CD4-positive, alpha-beta T cell treated with Interleukin-10 for 1 hour (primary cell): ENCODE results near the gene SLC12A9.
"Not testable (repeated sequence)": the region's sequence is repeated elsewhere in the genome, so short reads cannot be mapped to it uniquely, and the experiment has no call there.

Experiments used
- DNase-seq: peaks from one replicate; pipeline ENCODE4 v3.0.0-alpha.2; 2020

Gene SLC12A9

GRCh38 chr7:100825751-100826513, 26.6 kb upstream of the SLC12A9 start:
- DNase-seq = no peak

GRCh38 chr7:100826514-100827329, 25.8 kb upstream of the SLC12A9 start:
- no peak for DNase-seq

GRCh38 chr7:100827330-100828226, 24.9 kb upstream of the SLC12A9 start, which contains the start of gene EPHB4:
Gene EPHB4 (minus strand): TSS chr7:100827523. CDS start chr7:100827030, 493 bp downstream.
- DNase-seq = no peak

GRCh38 chr7:100829150-100829716, 23.3 kb upstream of the SLC12A9 start:
- no peak for DNase-seq

DNA sequence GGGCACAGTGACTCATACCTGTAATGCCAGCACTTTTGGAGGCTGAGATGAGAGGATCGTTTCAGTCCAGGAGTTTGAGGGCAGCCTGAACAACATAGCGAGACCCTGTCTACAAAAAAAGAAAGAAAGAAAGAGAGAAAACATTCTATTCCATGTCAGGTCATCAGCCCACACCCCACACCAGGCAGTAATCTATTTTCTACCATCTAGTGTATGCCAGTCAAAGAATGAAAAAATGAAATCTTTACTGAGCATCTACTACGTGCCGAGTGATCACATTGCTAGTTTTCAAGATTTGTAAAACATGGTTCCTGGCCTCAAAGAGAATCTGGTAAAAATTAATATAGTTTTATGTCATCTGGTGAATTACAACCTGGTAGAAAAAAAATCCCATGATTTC, 22.1 kb upstream of the SLC12A9 start:
- DNase-seq = no peak

GRCh38 chr7:100832281-100832633, 20.3 kb upstream of the SLC12A9 start:
- no peak for DNase-seq

- no peak for DNase-seq
Measured at GRCh38 chr7:100835903-100836811, 16.4 kb upstream of the SLC12A9 start.

GRCh38 chr7:100836812-100837098, 15.8 kb upstream of the SLC12A9 start:
- DNase-seq = no peak

DNA sequence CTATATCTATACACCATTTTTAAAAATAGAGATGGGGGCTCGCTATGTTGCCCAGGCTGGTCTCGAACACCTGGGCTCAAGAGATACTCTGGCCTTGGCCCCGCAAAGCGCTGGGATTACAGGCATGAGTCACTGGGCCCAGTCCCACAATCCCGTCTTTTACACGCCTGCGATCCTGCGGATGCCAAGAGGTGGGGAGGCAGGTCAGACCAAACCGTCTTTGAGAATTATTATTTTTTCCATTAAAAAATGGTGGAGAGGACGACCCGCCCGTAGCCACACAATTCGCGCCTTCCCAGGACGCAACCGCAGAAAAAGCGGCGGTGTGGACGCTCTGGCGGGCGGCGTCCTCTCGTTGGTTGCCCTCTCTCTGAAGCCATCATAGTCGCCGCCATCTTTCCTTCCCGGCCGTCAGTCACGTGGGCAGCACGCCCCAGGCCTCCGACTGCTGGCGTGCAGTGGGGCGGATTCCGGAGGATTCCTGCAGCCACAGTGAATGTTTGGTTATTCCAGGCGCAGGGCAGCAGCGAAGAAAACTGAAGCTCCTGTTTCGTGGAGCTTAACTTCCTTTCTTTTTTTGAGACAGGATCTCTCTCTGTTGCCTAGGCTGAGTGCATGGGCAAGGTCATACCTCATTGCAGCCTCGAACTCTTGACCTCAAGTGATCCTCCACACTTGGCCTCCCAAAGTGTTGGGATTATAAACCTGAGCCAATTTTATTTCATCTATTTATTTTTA, 15.2 kb upstream of the SLC12A9 start:
- peak; percentile 80 for DNase-seq

- no peak for DNase-seq
Measured at GRCh38 chr7:100839361-100839760, 13.2 kb upstream of the SLC12A9 start.

- DNase-seq = no peak
Measured at GRCh38 chr7:100840470-100841100, 11.9 kb upstream of the SLC12A9 start.

- no peak for DNase-seq
Measured at GRCh38 chr7:100847360-100847759, 5.2 kb upstream of the SLC12A9 start.

- no peak for DNase-seq
Measured at GRCh38 chr7:100854146-100854895, 1.8 kb downstream of the SLC12A9 start.

- DNase-seq = not testable (repeated sequence)
Measured at GRCh38 chr7:100854899-100855298, 2.4 kb downstream of the SLC12A9 start.

GRCh38 chr7:100855515-100855914, 3.0 kb downstream of the SLC12A9 start:
- no peak for DNase-seq

GRCh38 chr7:100856871-100857282, 4.4 kb downstream of the SLC12A9 start:
- no peak for DNase-seq

- no peak for DNase-seq
Measured at GRCh38 chr7:100859856-100860255, 7.3 kb downstream of the SLC12A9 start.

DNA sequence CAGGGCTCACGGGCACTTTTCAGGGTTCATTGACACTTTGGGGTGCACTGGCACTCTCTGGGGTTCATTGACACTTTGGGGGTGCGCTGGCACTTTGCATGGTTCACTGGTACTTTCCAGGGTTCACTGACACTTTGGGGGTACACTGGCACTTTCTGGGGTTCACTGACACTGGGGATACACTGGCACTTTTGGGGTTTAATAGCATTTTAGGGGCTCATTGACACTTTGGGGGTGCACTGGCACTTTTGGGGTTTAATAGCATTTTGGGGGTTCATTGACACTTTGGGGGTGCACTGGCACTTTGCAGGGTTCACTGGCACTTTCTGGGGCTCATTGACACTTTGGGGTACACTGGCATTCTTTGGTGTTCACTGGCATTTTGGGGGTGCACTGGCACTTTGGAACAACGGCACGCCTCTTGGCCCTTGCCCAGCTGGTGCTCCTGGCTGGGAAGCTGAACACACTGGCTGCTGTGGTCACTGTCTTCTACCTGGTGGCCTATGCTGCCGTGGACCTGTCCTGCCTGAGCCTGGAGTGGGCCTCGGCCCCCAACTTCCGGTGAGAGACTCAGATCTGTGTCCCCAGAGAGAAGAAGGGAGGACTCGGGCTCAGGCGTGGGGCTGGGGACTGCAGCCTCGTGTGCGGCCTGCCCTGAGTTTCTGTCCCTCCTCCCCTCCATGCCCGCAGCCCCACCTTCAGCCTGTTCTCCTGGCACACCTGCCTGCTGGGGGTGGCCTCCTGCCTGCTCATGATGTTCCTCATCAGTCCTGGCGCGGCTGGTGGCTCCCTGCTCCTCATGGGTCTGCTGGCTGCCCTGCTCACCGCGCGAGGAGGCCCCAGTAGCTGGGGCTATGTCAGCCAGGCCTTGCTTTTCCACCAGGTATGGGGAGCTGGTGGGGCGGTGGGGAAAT, 8.4 kb downstream of the SLC12A9 start:
- no peak for DNase-seq

GRCh38 chr7:100861616-100861985, 9.1 kb downstream of the SLC12A9 start:
- no peak for DNase-seq
